ENCODE measurements around the gene ACSF3.
"Not testable (repeated sequence)": the region's sequence is repeated elsewhere in the genome, so short reads cannot be mapped to it uniquely, and the experiment has no call there.

ACSF3 gene

DNA sequence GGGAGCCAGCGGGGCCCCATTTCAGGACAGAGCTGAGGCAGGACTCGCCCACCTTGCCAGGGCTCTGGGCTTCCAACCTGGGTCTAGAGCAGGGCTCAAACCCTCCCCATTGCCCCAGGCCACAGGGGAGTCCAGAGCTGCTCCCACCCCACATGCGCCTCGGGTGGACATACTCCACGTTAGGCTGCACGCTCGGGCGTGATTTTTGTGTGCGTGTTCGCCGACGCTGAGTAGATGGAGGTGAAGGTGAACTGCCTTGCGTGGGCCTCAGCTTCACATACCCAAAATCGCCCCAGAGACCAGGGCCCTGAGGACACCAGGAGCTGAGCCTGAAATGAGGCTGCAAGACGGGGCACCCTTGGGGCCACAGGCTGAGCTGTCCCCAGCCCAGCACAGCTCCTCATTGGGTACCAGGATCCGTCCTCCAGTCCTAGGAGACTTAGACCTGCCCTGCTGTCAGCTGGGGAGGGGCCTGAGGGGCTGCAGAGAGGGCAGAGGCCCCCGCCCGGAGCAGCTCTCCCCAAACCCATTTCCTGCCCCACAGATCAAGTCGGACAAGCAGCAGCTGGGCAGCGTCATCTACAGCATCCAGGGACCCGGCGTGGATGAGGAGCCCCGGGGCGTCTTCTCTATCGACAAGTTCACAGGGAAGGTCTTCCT is 86.1 kb downstream of the ACSF3 start:
- DNase-seq = no peak

DNA sequence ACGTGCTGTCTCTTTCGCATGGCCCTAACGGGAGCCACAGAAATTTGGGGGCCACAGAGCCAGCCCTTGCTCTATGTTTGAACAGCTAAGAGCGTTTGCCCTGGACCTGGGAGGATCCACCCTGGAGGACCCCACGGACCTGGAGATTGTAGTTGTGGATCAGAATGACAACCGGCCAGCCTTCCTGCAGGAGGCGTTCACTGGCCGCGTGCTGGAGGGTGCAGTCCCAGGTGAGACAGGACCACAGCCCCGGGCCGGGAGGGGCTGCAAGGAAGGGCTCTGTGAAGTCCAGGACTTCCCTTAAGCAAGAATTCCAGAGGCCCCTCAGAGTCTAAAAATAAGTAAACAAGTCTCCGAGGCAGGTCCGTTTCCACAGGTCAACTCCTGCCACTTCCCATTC is 89.8 kb downstream of the ACSF3 start:
- DNase-seq = no peak

DNA sequence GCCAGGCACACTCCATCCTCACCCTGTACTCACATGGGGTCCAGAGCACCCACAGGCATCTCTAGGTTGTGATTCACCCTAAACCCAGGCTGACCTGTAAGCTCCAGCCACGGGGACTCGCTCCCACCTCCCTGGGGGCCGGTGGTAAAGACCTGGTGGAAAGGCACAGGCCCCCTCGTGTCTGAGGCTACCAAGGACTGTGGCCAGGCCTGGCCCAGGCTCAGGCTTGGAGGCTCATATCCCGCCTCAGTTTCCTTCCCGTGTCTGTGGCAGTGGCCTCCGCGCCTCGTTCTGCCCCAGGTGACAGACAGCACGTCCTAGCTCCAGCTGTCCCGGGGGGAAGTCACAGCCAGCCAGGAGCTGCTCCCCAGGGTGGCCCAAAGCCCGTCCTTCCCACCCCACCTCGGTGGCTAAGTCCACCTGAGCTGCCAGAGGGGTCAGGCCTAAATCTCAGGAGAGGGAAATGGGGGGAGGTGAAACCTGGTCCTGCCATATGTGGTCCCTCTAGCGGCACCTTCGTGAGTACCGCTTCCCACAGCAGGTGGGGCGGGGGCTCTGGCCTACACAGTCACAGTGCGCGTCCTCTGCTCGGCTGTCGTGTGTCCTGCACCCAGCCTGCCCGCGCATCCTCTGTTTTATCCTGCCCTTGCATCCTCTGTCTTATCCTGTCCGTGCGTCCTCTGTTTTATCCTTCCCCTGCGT is 90.5 kb downstream of the ACSF3 start:
- no peak for DNase-seq

DNA sequence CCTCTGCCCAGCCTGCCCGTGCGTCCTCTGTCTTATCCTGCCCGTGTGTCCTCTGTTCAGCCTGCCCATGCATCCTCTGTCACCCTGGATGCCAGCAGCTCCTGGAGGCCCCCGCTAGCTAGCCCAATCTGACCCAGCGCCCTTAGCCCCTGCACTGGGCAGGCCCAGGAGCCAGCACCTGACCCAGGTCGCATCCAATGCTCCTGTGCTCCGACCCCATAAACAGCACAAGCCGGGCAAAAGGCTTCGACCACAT is 91.0 kb downstream of the ACSF3 start:
- DNase-seq = no peak

DNA sequence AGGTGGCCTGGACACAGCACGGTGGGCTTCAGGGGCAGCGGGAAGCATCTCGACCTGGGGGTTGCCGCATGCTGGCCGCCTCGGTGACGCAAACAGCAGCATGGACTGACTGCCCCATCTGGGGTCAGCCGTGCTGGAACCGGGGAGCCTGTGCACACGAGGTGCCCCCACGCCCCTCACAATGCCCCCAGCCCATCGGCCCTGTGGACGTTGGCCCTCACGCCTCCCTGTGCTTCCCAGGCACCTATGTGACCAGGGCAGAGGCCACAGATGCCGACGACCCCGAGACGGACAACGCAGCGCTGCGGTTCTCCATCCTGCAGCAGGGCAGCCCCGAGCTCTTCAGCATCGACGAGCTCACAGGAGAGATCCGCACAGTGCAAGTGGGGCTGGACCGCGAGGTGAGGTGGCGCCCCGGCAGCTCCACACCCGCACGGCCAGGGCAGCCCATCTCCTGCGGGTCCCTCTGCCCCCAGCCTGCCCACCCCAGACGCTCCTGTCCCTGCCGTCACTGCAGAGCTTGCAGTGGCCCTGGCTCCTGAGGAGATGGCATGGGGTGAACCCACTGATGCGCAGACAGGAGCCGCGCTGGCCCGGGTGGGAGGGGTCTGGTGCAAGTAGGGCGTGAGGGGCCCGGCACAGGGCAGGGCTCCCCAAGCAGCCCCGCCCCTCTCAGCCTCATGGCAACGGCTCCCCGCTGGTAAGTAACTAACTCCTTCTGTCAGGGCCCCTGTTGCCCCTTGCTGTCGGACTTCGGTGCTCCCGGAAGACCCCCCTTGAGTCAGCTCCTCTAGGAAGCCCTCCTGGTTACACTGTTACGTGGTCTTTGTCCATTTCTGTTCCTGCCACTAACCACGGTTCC is 91.5 kb downstream of the ACSF3 start:
- DNase-seq = no peak

DNA sequence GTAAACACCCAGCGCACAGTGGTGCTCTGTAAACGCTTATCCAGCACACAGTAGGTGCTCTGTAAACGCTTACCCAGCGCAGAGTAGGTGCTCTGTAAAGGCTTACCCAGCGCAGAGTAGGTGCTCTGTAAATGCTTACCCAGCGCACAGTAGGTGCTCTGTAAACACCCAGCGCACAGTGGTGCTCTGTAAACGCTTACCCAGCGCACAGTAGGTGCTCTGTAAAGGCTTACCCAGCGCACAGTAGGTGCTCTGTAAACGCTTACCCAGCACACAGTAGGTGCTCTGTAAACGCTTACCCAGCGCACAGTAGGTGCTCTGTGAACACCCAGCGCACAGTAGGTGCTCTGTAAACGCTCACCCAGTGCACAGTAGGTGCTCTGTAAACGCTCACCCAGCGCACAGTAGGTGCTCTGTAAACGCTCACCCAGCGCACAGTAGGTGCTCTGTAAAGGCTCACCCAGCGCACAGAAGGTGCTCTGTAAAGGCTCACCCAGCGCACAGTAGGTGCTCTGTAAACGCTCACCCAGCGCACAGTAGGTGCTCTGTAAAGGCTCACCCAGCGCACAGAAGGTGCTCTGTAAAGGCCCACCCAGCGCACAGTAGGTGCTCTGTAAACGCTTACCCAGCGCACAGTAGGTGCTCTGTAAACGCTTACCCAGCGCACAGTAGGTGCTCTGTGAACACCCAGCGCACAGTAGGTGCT is 92.4 kb downstream of the ACSF3 start:
- not testable (repeated sequence) for DNase-seq

DNA sequence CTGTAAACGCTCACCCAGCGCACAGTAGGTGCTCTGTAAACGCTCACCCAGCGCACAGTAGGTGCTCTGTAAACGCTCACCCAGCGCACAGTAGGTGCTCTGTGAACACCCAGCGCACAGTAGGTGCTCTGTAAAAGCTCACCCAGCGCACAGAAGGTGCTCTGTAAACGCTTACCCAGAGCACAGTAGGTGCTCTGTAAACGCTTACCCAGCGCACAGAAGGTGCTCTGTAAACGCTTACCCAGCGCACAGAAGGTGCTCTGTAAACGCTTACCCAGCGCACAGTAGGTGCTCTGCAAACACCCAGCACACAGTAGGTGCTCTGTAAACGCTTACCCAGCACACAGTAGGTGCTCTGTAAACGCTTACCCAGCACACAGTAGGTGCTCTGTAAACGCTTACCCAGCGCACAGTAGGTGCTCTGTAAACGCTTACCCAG is 93.0 kb downstream of the ACSF3 start:
- not testable (repeated sequence) for DNase-seq

DNA sequence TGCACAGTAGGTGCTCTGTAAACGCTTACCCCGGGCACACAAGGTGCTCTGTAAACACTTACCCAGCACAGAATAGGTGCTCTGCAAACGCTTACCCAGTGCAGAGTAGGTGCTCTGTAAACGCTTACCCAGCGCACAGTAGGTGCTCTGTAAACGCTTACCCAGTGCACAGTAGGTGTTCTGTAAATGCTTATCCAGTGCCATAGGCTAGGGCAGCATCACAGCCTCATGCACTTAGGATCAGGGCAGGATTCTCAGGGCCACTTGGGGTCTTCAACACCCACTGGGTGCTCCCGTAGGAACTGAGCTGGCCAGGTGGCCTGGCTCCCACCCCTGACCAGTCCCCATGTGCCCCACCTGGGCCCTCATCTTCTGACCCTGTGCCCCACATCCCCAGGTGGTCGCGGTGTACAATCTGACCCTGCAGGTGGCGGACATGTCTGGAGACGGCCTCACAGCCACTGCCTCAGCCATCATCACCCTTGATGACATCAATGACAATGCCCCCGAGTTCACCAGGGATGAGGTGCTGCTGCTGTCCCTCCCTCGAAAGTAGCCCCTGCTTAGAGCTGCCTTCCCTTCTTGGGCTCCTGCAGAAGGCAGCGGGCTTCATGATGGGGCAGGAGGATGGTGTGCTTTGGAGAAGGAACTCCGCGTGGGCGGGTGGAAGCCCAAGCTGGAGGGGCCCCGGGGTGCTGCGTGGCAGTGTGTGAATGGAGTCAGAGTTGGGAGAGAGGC is 93.5 kb downstream of the ACSF3 start:
- peak; percentile 36 for DNase-seq

DNA sequence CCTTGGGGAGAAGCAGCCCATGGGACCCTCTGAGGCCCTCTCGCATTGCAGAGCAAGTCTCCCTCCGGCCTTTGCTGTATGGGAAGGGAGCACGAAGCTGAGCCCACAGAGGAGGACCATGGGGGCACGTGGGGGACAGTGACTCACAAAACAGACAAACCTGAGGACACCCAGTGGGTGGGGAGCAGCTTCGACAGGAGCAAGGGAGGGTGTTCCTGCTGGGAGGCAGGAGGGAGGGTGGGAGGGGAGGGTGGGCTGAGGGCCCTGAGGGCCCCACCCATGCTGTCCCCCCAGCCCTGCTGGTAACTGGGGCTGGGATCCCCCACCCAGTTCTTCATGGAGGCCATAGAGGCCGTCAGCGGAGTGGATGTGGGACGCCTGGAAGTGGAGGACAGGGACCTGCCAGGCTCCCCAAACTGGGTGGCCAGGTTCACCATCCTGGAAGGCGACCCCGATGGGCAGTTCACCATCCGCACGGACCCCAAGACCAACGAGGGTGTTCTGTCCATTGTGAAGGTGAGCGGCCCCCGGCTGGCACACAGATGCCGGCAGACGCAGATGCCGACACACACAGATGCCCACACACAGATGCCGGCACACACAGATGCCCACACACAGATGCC is 94.2 kb downstream of the ACSF3 start:
- DNase-seq = no peak

DNA sequence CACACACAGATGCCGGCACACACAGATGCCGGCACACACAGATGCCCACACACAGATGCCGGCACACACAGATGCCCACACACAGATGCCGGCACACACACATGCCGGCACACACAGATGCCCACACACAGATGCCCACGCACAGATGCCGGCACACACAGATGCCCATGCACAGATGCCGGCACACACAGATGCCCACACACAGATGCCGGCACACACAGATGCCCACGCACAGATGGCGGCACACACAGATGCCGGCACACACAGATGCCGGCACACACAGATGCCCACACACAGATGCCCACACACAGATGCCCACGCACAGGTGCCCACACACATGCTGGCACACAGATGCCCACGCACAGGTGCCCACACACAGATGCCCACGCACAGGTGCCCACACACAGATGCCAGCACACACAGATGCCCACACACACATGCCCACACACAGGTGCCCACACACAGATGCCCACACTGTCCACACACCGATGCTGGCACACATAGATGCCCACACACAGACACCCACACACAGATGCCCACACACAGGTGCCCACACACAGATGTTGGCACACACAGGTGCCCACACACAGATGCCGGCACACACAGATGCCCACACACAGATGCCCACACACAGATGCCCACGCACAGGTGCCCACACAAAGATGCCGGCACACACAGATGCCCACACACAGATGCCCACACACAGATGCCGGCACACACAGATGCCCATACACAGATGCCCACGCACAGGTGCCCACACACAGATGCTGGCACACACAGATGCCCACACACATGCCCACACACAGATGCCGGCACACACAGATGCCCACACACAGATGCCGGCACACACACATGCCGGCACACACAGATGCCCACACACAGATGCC is 95.1 kb downstream of the ACSF3 start:
- not testable (repeated sequence) for DNase-seq

DNA sequence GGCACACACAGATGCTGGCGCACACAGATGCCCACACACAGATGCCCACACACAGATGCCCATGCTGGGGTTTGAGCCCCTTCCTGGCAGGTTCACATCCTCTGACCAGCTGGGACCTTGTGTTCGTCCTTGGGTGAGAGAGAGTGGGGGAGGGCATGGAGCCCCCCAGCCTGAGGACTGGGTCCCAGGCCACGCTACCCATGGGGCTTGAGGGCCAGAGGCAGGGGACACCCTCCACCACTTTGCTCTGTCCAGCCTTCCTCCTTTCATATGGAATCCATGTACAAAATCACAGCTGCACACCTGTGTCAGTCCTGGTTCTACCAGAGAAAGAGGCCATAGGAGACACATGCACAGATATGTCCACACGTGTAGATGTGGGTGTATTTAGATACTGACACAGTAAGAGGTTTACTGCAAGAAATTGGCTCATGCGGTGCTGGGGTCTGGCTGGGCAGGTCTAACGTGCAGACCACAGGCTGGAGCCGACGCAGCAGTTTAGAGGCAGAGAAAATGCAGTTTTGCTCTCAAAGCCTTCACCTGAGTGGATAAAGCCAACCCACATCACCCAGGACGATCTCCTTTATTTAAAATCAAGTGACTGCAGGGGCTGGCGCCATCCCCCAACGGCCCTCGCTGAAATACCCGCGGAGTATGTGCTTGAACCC is 95.8 kb downstream of the ACSF3 start:
- DNase-seq = no peak

DNA sequence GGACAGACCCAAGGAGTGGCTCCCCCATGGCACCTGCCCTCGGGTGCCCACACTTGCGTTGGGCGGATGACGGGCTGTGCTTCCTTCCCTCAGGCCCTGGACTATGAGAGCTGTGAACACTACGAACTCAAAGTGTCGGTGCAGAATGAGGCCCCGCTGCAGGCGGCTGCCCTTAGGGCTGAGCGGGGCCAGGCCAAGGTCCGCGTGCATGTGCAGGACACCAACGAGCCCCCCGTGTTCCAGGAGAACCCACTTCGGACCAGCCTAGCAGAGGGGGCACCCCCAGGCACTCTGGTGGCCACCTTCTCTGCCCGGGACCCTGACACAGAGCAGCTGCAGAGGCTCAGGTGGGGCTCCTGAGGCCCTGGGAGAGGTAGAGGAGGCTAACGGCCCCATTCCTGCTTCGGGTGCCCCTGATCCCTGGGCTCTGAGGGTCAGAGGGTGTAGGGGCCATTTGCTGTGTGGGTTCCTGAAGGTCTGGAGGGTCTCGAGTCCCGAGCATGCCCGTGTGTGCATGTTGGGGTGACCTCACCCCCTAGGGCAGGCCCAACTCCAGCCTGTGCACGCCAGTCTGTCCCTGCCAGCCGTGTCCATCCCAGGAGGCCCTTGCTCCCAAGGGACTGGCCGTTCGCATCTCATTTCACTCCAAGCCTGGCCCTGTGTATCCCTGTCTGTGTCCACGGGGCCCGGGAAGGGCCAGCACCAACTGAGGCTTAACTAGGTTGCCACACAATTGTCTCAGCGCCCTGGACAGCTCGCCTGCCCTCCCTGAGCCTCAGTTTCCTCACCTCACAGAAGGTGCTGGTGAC is 96.7 kb downstream of the ACSF3 start:
- no peak for DNase-seq

DNA sequence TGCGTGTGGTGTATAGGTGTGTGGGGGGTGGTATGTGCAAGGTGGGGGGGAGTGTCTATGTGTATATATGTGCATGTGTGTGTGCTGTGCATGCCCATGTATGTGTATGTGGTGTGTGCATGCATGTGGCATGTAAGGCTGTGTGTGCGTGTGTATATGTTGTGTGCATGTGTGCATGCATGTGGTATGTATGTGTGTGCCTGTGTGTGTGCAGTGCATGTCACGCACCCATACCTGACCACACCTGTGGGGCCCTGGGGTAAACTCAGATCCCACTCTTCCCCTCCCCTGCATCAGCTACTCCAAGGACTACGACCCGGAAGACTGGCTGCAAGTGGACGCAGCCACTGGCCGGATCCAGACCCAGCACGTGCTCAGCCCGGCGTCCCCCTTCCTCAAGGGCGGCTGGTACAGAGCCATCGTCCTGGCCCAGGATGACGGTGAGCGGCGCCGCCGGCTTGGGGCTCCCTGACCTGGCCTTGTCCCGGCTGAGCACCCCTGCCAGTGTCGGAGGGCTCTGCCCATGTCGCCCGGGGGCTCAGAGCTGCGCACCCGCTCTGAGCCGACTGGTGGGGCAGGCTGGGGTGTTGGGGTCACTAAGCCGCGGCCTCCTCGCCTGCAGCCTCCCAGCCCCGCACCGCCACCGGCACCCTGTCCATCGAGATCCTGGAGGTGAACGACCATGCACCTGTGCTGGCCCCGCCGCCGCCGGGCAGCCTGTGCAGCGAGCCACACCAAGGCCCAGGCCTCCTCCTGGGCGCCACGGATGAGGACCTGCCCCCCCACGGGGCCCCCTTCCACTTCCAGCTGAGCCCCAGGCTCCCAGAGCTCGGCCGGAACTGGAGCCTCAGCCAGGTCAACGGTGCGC is 97.6 kb downstream of the ACSF3 start:
- DNase-seq = no peak

DNA sequence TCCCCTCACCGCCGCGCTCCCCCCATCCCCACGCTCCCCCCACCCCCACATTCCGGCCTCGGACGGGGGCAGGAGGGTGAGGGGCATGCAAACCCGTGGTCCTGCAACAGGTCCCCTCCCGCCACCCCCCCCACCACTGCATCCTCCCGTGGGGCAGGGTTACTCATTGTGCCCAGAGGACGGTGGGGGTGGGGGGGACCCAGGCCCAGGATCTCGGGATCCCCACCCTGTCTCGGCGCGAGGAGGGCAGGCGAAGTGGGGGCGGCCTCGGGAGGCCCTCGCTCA is 98.2 kb downstream of the ACSF3 start:
- no peak for DNase-seq

DNA sequence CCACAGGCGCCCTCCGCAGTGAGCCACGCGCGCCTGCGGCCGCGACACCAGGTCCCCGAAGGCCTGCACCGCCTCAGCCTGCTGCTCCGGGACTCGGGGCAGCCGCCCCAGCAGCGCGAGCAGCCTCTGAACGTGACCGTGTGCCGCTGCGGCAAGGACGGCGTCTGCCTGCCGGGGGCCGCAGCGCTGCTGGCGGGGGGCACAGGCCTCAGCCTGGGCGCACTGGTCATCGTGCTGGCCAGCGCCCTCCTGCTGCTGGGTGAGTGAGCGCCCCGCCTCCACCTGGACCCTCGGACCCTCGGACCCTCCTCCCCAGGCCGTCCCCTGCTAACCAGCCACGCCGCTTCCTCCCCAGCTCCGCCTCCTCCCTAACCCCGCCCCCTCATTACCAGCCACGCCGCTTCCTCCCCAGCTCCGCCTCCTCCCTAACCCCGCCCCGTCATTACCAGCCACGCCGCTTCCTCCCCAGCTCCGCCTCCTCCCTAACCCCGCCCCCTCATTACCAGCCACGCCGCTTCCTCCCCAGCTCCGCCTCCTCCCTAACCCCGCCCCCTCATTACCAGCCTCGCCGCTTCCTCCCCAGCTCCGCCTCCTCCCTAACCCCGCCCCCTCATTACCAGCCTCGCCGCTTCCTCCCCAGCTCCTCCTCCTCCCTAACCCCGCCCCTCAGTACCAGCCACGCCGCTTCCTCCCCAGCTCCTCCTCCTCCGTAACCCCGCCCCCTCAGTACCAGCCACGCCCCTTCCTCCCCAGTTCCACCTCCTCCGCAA is 98.7 kb downstream of the ACSF3 start:
- DNase-seq = peak; percentile 85

DNA sequence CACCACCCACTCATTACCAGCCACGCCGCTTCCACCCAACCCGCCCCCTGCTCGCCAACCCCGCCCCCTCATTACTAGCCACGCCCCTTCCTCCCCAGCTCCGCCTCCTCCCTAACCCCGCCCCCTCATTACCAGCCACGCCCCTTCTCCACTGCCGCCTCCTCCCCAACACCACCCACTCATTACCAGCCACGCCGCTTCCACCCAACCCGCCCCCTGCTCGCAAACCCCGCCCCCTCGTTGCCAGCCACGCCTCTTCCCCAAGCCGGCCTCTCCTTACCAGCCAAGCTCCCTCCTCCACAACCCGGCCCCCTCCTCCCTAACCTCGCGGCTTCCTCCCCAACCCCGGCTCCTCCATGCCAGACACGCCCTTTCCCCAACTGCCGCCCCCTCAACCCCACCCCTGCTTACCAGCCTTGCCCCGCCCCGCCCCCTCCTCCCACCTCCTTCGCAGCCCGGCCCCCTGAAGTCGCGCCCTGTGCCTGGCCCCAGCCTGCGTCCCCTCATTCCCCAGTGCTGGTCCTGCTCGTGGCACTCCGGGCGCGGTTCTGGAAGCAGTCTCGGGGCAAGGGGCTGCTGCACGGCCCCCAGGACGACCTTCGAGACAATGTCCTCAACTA is 99.4 kb downstream of the ACSF3 start:
- peak; percentile 61 for DNase-seq

DNA sequence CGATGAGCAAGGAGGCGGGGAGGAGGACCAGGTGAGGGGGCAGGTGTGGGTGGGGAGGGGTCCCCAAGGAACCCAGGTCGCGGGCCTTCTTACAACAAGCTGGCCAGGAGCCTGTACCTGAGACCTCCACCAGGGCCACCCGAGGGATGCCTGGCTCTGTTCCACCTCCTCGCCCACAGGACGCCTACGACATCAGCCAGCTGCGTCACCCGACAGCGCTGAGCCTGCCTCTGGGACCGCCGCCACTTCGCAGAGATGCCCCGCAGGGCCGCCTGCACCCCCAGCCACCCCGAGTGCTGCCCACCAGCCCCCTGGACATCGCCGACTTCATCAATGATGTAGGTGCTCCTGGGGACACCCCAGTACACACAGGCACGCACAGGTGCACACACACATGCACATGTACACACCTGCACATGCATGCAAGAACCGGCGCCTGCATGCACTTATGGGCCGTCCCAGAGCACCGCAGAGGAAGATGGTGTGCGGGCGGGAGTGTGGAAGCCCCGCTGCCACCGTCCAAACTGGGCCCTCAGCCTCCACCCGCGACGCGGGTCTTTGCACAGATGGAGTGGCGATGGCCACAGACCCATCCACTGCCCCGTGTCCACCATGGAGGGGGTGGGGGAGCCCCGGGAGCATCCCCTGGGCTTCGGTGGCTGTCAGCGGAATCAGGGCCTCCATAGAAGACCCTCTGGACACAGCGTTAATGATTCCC is 100.1 kb downstream of the ACSF3 start:
- no peak for DNase-seq

Data from EL (cell line).